GM20431 (cell line): ENCODE measurements around the gene EDC3.
"Not testable (repeated sequence)": the region's sequence is repeated elsewhere in the genome, so short reads cannot be mapped to it uniquely, and the experiment has no call there.

Experiments
- in situ Hi-C: fragments of 300-500 bp; cut with MseI, MboI; formaldehyde crosslinking; loops from one replicate; pipeline ENCODE4 v1.15.0; 2020; ENCODE audit warnings: low sequenced_read_pairs; ENCODE audit not compliant: unreplicated experiment

EDC3 gene, protein sequence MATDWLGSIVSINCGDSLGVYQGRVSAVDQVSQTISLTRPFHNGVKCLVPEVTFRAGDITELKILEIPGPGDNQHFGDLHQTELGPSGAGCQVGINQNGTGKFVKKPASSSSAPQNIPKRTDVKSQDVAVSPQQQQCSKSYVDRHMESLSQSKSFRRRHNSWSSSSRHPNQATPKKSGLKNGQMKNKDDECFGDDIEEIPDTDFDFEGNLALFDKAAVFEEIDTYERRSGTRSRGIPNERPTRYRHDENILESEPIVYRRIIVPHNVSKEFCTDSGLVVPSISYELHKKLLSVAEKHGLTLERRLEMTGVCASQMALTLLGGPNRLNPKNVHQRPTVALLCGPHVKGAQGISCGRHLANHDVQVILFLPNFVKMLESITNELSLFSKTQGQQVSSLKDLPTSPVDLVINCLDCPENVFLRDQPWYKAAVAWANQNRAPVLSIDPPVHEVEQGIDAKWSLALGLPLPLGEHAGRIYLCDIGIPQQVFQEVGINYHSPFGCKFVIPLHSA

DNA sequence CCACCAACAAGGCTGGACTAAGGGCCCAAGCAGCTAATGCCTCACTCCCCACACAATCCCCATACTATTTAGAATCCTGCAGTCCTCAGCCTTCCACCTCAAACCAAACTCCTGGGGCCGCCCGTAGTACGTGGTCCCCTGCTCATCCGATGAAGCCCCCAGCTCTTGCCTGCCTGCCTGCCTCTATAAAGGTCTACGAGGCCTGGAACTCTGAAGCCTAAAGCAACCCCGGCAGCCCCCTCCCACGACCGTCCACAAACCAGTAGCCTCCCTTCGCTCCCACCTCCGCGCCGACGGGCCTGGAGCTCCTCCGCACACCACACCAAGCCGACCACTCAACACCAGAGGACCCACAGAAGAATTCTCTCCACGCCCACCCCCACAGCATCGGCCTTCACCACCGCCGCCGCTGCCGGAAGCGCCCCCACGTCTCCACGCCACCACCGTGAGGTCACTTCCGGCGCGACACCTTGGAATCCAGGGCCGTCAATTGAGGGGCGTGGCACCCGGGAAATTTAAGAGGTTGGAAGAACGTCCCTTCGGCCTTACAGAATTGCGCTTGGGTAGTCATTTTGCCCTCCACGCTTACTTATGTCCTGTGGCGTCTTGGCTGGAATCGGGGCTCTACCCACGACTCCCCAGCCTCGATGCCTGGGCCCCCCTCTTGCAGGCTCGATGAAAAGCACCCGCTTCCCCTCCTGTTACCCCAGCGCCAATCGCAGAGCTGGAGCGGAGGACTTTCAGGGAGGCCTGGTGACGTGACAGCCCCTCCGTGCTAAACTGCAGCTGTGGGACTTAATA, at the start of gene EDC3:
Gene EDC3 (minus strand): TSS at position 428 of the 801 bp plus-strand sequence. CDS start 20,900 bp downstream, outside the sequence.
- in situ Hi-C loops, result no loop called here

DNA sequence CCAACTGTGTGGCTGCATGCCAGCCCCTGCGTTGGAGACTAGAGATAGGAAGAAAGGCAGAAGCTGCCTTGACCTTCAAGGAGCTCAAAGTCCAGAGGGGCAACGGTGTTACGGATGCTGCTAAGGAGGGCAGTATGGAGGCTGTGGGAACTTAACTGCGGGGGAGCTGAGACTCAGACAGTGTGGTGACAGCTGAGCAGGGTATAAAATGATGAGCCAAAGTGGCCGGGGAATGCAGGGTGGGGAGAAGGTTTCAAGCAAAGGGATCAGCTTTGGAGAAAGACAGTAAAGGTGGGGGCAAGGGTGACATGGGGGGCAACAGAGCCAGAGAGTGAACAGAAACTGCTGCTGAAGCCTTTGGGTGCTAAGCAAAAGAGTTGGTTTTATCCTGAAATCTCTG, 46.6 kb upstream of the EDC3 start:
- in situ Hi-C loops, result no loop called here

DNA sequence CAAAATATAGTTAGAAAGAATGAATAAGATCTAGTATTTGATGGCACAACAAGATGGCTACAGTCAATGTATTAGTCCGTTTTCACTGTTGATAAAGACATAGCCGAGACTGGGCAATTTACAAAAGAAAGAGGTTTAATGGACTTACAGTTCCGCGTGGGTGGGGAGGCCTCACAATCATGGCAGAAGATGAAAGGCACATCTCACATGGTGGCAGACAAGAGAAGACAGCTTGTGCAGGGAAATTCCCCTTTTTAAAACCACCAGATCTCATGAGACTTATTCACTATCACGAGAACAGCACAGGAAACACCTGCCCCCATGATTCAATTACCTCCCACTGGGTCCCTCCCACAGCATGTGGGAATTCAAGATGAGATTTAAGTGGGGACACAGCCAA, 42.4 kb upstream of the EDC3 start:
- in situ Hi-C loops, result not testable (repeated sequence)

DNA sequence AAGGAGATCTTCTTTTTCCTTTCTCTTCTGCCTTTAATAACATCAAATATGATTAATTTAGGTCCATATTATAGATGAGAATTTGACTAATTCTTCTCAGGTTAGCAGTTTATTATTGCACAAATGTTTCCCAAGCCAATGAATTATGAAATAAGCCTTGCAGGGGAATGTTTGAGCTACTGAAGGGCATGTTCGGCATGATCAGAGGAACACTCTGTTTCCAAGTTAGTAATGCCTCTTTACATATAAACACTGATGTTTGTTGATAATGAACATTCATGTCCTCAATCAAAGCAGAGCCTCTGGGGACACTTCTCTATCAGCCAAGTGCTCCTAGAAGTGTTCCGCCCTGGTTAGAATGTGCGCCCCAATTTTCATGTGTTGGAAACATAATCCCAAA, 39.5 kb upstream of the EDC3 start:
- in situ Hi-C loops, result no loop called here

DNA sequence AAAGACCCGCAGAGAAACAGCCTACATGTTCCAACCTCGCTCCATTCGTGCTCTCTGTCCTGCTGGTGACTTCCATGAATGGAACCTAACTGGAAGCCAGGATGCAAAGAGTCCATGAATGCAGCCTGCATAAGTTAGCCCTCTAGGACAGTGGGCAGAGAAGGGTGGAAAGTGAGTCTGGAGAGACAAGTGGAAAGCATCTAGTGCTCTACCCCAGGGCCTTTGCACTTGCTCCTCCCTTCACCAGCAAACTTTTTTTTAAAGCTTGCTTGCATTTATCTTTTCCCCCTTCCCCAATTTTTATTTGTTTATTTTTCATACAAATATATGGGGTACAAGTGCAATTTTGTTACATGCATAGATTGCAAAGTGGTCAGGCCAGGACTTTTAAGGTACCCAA, 37.4 kb upstream of the EDC3 start:
- in situ Hi-C loops, result no loop called here

DNA sequence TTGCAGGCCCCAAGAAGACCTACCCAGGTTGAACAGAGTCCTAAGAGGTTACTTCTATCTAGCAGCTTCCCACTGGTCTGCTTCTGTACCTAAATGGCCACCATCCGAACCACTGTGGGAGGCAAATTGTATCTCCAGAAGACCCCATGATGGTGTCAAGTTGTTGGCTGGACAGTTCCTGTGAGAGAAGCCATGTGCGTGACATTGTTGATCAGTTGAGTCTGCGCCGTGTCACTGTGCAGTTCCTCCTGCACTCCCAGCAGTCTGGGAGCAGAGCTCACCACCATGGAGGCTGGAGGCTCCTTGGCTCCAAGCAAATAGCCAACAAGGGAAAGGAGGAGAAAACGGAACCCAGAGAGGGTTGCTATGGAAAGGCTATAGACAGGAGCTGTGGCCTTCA, 37.0 kb upstream of the EDC3 start:
- in situ Hi-C loops, result no loop called here

DNA sequence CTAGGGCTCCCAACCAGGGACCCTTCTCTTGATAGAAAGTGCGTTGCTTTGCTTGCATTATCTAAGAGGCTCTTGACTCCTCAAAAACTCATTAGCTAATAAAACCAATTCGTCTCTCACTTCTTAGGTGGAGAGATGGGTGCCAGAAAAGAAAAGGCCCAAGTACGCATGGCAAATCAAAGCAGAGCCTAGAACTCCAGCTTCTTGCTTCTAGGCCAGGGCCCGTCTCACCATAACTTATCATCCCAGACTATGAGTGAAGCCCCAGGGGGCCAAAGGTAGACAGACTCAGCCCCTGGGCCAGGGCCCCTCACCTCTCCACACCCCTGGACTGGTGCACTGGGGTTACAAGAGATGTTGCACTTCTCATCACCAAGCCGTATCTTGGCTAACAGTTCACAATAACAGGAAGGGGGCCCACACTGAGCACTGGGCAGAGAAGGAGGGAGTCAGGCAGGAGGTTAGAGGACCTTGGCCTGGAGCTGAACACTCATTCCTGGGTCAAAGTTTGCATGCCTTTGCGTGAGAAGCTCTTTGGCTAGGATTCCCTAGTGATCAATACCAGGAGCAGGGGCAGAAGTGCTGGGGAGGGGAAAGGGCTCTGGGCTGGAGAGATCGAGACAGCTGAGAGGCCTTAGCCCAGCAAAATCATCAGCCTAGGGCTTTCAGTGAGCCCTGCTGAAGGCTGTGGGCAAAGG, 34.9 kb upstream of the EDC3 start:
- in situ Hi-C loops, result no loop called here

DNA sequence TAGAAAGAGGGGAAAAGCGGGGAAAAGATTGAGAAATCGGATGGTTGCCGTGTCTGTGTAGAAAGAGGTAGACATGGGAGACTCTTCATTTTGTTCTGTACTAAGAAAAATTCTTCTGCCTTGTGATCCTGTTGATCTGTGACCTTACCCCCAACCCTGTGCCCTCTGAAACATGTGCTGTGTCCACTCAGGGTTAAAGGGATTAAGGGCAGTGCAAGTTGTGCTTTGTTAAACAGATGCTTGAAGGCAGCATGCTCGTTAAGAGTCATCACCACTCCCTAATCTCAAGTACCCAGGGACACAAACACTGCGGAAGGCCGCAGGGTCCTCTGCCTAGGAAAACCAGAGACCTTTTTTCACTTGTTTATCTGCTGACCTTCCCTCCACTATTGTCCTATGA, 33.5 kb upstream of the EDC3 start:
- in situ Hi-C loops, result not testable (repeated sequence)

DNA sequence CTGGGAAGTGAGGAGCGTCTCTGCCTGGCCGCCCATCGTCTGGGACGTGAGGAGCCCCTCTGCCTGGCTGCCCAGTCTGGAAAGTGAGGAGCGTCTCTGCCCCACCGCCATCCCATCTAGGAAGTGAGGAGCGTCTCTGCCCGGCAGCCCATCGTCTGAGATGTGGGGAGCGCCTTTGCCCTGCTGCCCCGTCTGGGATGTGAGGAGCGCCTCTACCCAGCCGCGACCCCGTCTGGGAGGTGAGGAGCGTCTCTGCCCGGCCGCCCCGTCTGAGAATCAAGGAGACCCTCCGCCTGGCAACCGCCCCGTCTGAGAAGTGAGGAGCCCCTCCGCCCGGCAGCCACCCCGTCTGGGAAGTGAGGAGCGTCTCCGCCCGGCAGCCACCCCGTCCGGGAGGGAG, 32.9 kb upstream of the EDC3 start:
- in situ Hi-C loops, result not testable (repeated sequence)

DNA sequence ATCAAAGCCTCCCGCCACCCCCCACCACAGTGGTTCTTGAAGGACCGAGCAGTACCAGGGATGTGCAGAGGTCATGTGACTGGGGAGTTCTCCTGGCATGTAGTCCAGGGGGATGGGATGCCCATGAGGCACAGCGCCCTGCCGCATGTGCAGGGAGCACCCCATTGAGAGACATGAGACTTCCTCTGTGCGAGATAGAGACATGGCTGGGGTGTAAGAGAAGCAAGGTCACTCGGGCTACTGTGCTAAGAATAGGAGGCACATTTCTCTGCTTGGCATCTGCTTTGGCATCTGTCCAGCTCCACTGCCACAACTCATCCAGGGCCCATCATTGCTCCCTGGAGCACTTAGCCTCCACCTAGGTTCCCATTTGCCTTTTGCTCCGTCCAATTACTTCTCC, 31.9 kb upstream of the EDC3 start:
- in situ Hi-C loops, result no loop called here

DNA sequence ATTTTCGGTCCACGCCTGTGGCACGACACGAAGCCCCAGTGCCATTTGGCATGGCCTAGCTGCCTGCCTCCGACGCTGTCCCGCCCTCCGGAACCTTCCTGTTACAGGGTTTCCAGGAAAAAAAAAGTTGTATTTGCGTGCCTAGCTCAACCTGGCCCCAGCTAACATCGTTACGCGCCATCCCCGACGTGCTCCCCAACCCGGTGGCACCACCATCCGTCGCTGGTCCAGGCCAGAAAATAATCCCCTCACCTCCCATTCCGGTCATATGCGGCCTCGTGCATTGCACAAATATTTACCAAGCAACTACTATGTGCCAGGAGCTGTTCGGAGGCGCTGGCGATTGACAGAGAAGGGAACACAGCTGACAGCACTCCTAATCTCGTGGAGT, 30.9 kb upstream of the EDC3 start:
- in situ Hi-C loops, result no loop called here

DNA sequence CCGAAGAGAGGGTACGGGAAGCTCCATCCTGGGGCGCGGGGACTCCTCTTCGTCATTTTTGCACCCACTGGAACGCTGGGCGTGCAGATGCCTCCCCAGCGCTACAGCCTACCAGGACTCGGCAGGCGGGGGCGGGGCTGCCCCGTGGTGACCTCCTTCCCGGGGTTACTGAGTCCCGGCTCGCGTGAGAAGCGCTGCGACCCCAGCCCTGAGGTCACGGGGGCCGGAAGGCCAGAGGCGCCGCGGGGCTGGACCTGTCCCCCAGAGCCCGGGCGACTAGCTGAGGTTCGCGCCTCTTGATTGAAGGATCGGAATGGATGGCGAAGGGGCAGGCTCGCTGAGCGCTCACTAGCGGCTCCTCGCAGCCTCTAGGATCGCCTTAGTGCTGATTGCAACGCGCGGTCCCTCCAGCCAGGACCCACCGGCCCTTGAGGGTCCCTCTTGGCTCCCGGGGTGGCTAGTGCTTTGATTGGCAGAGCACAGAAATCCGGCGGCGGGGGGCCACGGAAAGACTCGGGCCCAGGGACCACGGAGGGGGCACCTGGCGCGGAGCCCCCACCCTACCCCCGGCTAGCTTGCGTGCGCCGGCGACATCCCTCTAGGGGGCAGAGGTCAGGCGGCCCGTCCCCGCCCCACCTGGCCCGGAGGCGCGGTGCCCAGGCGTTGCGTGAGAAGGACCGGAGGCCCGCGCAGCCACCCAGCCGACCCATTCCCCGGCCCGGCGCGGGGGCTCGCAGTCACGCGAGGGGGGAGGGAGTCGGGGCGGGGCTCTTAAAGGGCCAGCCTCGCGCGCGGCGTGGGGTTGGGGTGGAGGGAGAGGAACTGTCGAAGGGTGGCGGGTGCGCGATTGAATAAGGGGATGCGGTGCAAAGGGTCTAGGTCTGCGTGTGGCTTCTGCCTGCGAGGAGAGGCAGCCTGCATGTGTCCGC, 30.3 kb upstream of the EDC3 start:
- in situ Hi-C loops, result no loop called here

DNA sequence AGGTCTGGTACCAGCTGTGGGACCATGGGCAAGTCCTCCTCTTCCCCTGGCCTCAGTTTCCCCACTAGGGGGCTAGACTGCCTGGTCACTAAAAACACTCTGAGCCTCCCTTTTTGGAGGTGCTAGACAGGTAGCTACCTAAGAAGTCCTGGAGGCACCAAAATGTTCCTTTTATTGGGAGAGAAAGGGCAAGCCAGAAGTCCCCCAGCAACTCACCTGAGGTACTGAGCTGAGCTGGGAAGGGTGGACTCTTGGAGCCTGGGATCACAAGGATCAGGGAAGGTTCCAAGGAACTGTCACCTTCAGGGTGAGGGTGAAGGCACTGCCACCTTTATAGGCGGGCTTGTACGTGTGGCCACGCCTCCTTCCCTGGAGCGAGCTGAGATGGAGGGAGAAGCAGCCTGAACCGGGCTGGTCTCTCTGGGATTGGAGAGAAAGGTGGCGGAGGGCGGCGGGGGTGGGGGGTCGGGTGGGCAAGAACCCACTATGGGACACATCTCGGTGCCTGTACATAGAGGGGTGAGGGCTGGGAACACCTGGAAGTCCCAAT, 29.5 kb upstream of the EDC3 start, which contains the start of gene CYP1A1:
Gene CYP1A1 (minus strand): TSS at position 304 of the 550 bp plus-strand sequence. CDS start 2,431 bp downstream, outside the sequence.
- in situ Hi-C loops, result no loop called here

DNA sequence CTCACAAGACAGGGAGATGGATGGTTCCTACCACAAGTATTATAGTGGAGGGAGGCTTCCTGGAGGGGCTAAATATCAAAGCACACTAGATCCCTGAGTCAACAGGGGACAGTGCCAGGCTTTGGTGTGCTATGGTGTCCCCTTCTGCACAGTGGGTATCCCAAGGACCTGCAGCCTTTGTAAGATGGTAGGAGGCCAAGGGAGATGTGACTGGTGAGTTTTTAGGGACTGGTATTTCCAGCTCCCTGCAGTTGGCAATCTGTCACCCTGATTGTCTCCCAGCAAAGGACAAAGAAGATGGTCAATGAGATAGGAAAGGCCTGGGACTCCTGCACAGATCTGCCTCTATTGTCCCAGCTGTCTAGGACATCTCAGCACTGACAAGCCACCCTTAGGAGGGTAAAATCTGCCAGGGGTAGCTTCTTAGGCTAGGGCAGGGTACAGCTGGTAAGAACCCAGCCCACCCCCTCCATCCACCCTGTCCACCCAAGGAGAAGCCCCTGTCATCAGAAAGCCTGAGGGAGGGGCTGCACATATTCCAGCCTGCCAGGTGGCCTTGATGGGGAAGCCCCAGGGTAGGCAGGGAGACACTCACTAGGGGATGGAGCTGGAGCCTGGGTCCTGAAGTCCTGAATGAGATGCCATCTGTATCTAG, 28.9 kb upstream of the EDC3 start:
- in situ Hi-C loops, result no loop called here

DNA sequence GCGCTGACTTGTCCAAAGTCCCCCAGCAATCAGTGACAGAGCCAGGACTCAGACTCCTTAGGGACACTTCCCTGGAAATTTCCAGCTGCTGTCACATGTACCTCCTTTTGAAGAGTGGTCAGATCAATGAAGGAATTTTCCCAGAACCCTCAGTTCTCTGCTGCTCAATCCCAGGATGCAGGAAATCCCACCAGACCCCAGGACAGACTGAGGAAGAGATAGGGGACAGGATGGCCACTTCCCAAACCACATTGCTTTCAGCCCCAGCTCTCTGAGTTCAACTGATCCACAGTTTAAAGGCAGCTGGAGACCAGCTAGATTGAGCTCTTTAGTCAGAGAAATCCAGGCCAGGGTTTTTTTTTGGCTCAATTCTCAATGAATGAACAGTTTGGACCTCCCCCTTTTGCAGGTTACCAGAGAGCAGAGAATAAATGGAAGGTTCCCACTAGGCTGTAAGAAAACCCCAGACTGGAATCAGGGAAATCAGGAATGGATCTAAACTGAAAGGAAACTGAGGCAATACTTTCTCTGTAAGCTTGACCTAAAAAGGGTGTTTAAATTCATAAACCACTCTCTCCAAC, 28.0 kb upstream of the EDC3 start:
- in situ Hi-C loops, result no loop called here

DNA sequence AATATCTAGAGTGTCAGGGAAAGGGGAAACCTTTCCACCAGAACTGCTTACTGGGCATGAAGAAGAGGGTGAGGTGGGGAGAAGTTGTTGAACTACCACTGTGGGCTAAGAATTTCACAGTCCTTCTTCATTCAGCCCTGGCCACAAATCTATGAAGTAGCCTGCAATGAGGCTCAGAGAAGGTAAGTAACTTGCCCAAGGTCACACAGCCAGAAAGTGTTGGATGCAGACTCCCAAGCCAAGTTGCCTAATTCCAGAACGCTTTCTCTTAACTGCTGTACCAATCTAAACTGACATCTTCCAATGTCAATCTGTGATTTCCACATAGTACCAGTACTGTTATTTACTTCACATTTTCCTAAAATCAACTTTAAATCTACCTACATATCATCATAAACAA, 27.4 kb upstream of the EDC3 start:
- in situ Hi-C loops, result no loop called here

DNA sequence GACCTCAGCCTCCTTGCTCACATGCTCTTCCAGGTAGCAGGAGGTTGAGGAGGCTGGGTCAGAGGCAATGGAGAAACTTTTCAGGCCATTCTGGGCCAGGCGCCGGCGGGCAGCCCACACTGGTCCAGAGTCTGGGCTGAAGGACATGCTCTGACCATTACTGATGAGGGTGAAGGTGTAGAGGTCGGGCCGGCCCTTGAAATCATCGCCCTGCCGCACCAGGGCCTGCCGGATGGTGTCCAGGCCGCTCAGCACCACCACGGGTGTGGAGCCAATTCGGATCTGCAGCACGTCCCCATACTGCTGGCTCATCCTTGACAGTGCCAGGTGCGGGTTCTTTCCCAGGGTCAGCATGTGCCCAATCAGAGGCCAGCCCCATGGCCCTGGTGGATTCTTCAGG, 26.8 kb upstream of the EDC3 start:
- in situ Hi-C loops, result no loop called here

DNA sequence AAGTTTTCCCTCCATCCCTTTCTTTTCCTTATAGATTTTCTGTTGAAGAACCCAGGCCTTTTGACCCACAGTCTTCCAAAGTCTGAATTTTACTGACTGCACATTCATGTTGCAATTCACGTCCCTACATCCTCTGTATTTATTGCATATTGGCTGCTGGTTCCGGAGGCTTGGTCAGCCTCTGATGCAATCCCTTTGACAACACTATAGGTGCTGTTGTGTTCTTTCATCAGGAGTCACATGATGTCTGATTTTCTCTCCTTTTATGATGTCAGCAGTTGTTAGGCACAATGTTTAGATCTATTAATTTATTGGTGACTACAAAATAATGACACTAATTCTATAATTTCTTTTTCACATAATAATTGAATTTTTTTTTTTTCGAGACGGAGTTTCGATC, 20.8 kb upstream of the EDC3 start:
- in situ Hi-C loops, result no loop called here
